HEK293 (cell line): ENCODE data around the gene SAMD4B.

ENCODE experiments used
- CTCF ChIA-PET: fragments of 350-600 bp; formaldehyde crosslinking; extraction: SDS; loops from one replicate; lab custom pipeline; 2021; ENCODE audit warnings: antibody characterized with exemption; lab: Yijun Ruan, JAX
- POLR2A ChIA-PET: fragments of 300-600 bp; formaldehyde crosslinking; extraction: SDS; loops from one replicate; lab custom pipeline; 2020; ENCODE audit warnings: antibody characterized with exemption, inconsistent platforms; lab: Yijun Ruan, JAX
- H3K27ac ChIP-seq: fragments of 200-500 bp; sonication (Bioruptor generic); 2 replicates; pipeline ENCODE4 v1.5.1; 2014; ENCODE audit warnings: low read depth, low read length, control low read depth, inconsistent platforms; ENCODE audit errors: extremely low read depth
- H3K36me3 ChIP-seq, 2 experiments: fragments of 200-500 bp in 1 of 2; sonication (Bioruptor generic) in 1 of 2; 1 replicate in 1 of 2; 2 replicates in 1 of 2; pipeline ENCODE4 v1.5.1; 2014 to 2017; ENCODE audit warnings: inconsistent platforms in 2 of 2, low read length in 2 of 2; ENCODE audit not compliant: control insufficient read depth in 2 of 2, insufficient read depth in 1 of 2
- H3K4me1 ChIP-seq: fragments of 200-500 bp; sonication (Bioruptor generic); 2 replicates; pipeline ENCODE4 v1.5.1; 2014; ENCODE audit warnings: mild to moderate bottlenecking, low read length, inconsistent platforms; ENCODE audit not compliant: control insufficient read depth, insufficient read depth
- H3K4me3 ChIP-seq: 2 replicates; pipeline ENCODE4 v1.5.1; 2011; ENCODE audit warnings: low read depth, mild to moderate bottlenecking, control low read depth, low read length, moderate library complexity
- H3K9me3 ChIP-seq: fragments of 200-500 bp; sonication (Bioruptor generic); 2 replicates; pipeline ENCODE4 v1.5.1; 2014; ENCODE audit warnings: low read depth, low read length, inconsistent platforms; ENCODE audit not compliant: control insufficient read depth, insufficient read depth
- MYNN ChIP-seq: fragments of 450-650 bp; formaldehyde crosslinking; IDR thresholded peaks from 2 replicates; pipeline ENCODE4 v1.5.1; 2016; ENCODE audit warnings: missing biosample characterization, missing genetic modification characterization, borderline replicate concordance
- SP7 ChIP-seq: fragments of 450-650 bp; formaldehyde crosslinking; IDR thresholded peaks from 2 replicates; pipeline ENCODE4 v1.5.1; 2016; ENCODE audit warnings: missing biosample characterization, missing genetic modification characterization
- ZBTB10 ChIP-seq: fragments of 450-650 bp; formaldehyde crosslinking; IDR thresholded peaks from 2 replicates; pipeline ENCODE4 v1.5.1; 2016; ENCODE audit warnings: missing biosample characterization, missing genetic modification characterization
- ZFHX2 ChIP-seq: fragments of 450-650 bp; formaldehyde crosslinking; conservative IDR thresholded peaks from 2 replicates; pipeline ENCODE4 v1.5.1; 2016; ENCODE audit warnings: missing biosample characterization, missing genetic modification characterization
- ZNF140 ChIP-seq: fragments of 450-650 bp; formaldehyde crosslinking; IDR thresholded peaks from 2 replicates; pipeline ENCODE4 v1.5.1; 2016; ENCODE audit warnings: missing biosample characterization, missing genetic modification characterization
- ZNF354C ChIP-seq: fragments of 450-650 bp; formaldehyde crosslinking; IDR thresholded peaks from 2 replicates; pipeline ENCODE4 v1.5.1; 2016; ENCODE audit warnings: missing biosample characterization, missing genetic modification characterization, low read depth, borderline replicate concordance
- ZNF394 ChIP-seq: fragments of 450-650 bp; formaldehyde crosslinking; IDR thresholded peaks from 2 replicates; pipeline ENCODE4 v1.5.1; 2016; ENCODE audit warnings: missing biosample characterization, missing genetic modification characterization, mild to moderate bottlenecking, moderate library complexity, borderline replicate concordance
- ZNF529 ChIP-seq: fragments of 450-650 bp; formaldehyde crosslinking; IDR thresholded peaks from 2 replicates; pipeline ENCODE4 v1.5.1; 2017; ENCODE audit warnings: missing genetic modification characterization, missing biosample characterization; ENCODE audit not compliant: insufficient replicate concordance
- ZNF560 ChIP-seq: fragments of 450-650 bp; formaldehyde crosslinking; IDR thresholded peaks from 2 replicates; pipeline ENCODE4 v1.5.1; 2017; ENCODE audit warnings: missing biosample characterization, missing genetic modification characterization, borderline replicate concordance
- ZNF600 ChIP-seq: fragments of 450-650 bp; formaldehyde crosslinking; IDR thresholded peaks from 2 replicates; pipeline ENCODE4 v1.5.1; 2016; ENCODE audit warnings: missing biosample characterization, missing genetic modification characterization
- ZNF639 ChIP-seq: fragments of 450-650 bp; formaldehyde crosslinking; IDR thresholded peaks from 2 replicates; pipeline ENCODE4 v1.5.1; 2016; ENCODE audit warnings: missing biosample characterization, missing genetic modification characterization
- ZSCAN18 ChIP-seq: fragments of 450-650 bp; formaldehyde crosslinking; IDR thresholded peaks from 2 replicates; pipeline ENCODE4 v1.5.1; 2016; ENCODE audit warnings: missing biosample characterization, missing genetic modification characterization

The SAMD4B gene

DNA sequence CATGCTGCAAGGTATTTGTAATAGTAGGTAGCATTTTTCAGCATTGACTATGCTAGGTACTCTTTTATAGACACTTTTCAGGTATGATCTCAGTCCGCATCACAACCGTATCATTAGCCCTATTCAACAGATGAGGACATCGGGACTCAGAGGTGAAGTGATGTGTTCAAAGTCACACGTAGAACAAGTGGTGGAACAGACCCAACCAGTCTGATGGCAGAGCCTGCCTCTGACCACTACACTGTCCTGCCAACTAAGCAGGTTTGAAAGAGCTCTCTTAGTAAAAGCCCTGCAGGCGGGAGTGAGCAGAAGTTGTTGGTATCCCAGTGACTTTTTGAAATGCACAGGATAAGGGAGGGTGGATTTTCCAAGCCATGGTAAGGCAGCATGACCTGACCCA lies 28.5 kb downstream of the SAMD4B start:
- Histone ChIP-seq H3K36me3 (peaks cover 85 to 97% of the 10 kb centered on the region in 2 experiments), H3K4me1 (no peaks in the 10 kb centered on the region; the same call in 1 of the 2 replicates), H3K9me3 (no peaks in the 10 kb centered on the region), H3K4me3 (no peak overlapping the region), H3K27ac (peak overlapping the region; percentile 21; the same call in 1 of the 2 replicates)
- CTCF ChIA-PET: interaction anchor here (1.3 to 1.4 kb wide), 3 partner anchors 27 to 41 kb away, joined by 3 to 4 read pairs (median 4); partner anchors contain the start of gene PLEKHG2
- POLR2A ChIA-PET: interaction anchor here (1.1 to 1.5 kb wide), 2 partner anchors 20 to 29 kb away, joined by 3 to 4 read pairs; partner anchors contain the start of genes MED29, PAF1 and SAMD4B
- TF ChIP-seq ZNF600 (tag by site-specific recombination) (0 out of 2 replicates have a peak, but pooled peaks have one; percentile 11), MYNN (tag by site-specific recombination) (no peak)

DNA sequence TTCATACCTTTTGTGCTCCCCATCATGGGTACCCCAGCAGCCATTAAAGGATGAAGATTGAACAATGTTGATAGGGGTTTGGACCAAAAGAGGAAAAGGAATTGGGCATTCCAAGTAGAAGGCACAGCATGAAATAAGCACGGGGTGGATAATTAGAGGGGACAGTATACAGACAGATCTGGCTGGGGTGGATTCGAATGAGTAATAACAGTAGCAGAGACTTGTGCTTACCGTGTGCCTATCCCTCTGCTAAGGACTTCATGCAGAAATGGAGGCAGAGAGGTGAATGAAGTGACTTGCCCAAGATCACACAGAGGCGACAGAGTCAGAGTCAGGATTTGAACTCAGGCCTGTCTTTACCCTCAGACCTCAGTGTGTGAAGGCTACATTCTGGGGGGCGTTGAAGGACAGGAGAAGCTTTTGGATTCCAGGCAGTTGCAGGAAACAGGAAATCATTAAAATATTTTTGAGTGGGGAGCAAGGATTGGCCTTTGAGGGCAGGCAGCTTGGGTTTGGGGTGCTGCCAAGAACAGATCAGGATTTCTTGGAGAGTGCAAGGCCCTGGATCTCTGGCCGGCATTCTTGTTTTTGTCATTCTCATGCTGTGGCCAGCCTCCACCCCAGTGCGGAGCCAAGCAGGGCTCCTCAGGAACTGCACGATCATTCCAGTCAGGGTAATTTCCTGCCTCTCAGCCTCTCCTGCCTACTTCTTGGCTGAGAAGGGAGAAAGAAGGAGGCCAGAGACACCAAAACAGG lies 30.0 kb downstream of the SAMD4B start:
- Histone ChIP-seq H3K4me1 (no peaks in the 10 kb centered on the region; the same call in 1 of the 2 replicates), H3K9me3 (no peaks in the 10 kb centered on the region), H3K36me3 (peaks cover 86 to 100% of the 10 kb centered on the region in 2 experiments), H3K4me3 (no peak overlapping the region), H3K27ac (no peak overlapping the region)
- ChIA-PET POLR2A (interaction anchor here (0.5 to 0.6 kb wide), 2 partner anchors 51 to 185 kb away, joined by 3 to 5 read pairs; partner anchors contain the start of gene LRFN1), CTCF (no interaction called here)
- TF ChIP-seq ZNF354C: no peak
- peak; percentile 60 for TF ChIP-seq SP7 (tag by site-specific recombination)

- Histone ChIP-seq H3K36me3 (peaks cover 92 to 100% of the 10 kb centered on the region in 2 experiments), H3K4me3 (no peak overlapping the region), H3K4me1 (no peaks in the 10 kb centered on the region; the same call in 1 of the 2 replicates), H3K27ac (peak overlapping the region; percentile 30; the same call in 1 of the 2 replicates), H3K9me3 (no peaks in the 10 kb centered on the region)
- TF ChIP-seq ZSCAN18 (tag by site-specific recombination) (no peak), ZNF529 (tag by site-specific recombination) (no peak), ZNF639 (tag by site-specific recombination) (no peak), ZNF140 (no peak)
- ChIA-PET CTCF (interaction anchor here (0.7 to 2.0 kb wide), 2 partner anchors 20 to 39 kb away, joined by 3 to 5 read pairs; partner anchors contain the start of gene PLEKHG2), POLR2A (interaction anchor here (0.6 kb wide), 1 partner anchor 52 kb away, joined by 3 read pairs; the partner anchor contains the start of gene LRFN1)
Observed at GRCh38 chr19:39372941-39373340, 30.7 kb downstream of the SAMD4B start.

- POLR2A ChIA-PET: interaction anchor here (0.6 to 3.4 kb wide), 4 partner anchors 9 to 60 kb away, joined by 3 to 16 read pairs (median 7); partner anchors contain the start of genes MED29, PAF1 and RPS16
Observed at GRCh38 chr19:39375929-39376328, 33.7 kb downstream of the SAMD4B start.

More at GRCh38 chr19:39375929-39376328, 33.7 kb downstream of the SAMD4B start:
- H3K27ac ChIP-seq: peak overlapping the region; percentile 12; the same call in 1 of the 2 replicates
- no peaks in the 10 kb centered on the region for H3K4me1 ChIP-seq
- no peaks in the 10 kb centered on the region for H3K9me3 ChIP-seq
- peaks cover 92 to 100% of the 10 kb centered on the region in 2 experiments for H3K36me3 ChIP-seq
- TF ChIP-seq ZFHX2 (tag by site-specific recombination) (no peak), ZNF600 (tag by site-specific recombination) (peak; percentile 74), ZNF394 (tag by site-specific recombination) (no peak), ZNF560 (tag by site-specific recombination) (no peak), ZBTB10 (tag by site-specific recombination) (no peak), MYNN (tag by site-specific recombination) (no peak)
- CTCF ChIA-PET: interaction anchor here (0.7 to 1.9 kb wide), 4 partner anchors 22 to 98 kb away, joined by 3 to 5 read pairs (median 4); no protein-coding TSS in a partner anchor
- no peak overlapping the region for H3K4me3 ChIP-seq
